ENCODE results near the gene RAD51AP2.
"Not testable (repeated sequence)": the region's sequence is repeated elsewhere in the genome, so short reads cannot be mapped to it uniquely, and the experiment has no call there.

Gene RAD51AP2

GRCh38 chr2:17518212-17519154 lies at the start of gene RAD51AP2:
Gene RAD51AP2, minus strand, starts transcription at chr2:17518440. Its CDS starts 25 bp downstream, at chr2:17518415.
- in situ Hi-C loops (cut with MboI; ENCODE audit: low pct_unique_long_range_greater_than_20kb, low sequenced_read_pairs), result no loop called here
- DNase-seq, result no peak

GRCh38 chr2:17565726-17566125 lies 47.5 kb upstream of the RAD51AP2 start:
- DNase-seq; in situ Hi-C loops (cut with MboI; ENCODE audit: low pct_unique_long_range_greater_than_20kb, low sequenced_read_pairs): not testable (repeated sequence)

GRCh38 chr2:17558878-17559277 lies 40.6 kb upstream of the RAD51AP2 start:
- in situ Hi-C loops (cut with MboI; ENCODE audit: low pct_unique_long_range_greater_than_20kb, low sequenced_read_pairs), result no loop called here
- DNase-seq, result no peak

GRCh38 chr2:17558053-17558452 lies 39.8 kb upstream of the RAD51AP2 start:
- in situ Hi-C loops (cut with MboI; ENCODE audit: low pct_unique_long_range_greater_than_20kb, low sequenced_read_pairs), result no loop called here

GRCh38 chr2:17557596-17557995 lies 39.4 kb upstream of the RAD51AP2 start:
- in situ Hi-C loops (cut with MboI; ENCODE audit: low pct_unique_long_range_greater_than_20kb, low sequenced_read_pairs), result no loop called here
- DNase-seq, result no peak

More at GRCh38 chr2:17558053-17558452, 39.8 kb upstream of the RAD51AP2 start:
- no peak for DNase-seq

GRCh38 chr2:17555150-17555549 lies 36.9 kb upstream of the RAD51AP2 start:
- no peak for DNase-seq
- in situ Hi-C loops (cut with MboI; ENCODE audit: low pct_unique_long_range_greater_than_20kb, low sequenced_read_pairs), result no loop called here

GRCh38 chr2:17550907-17551306 lies 32.7 kb upstream of the RAD51AP2 start:
- DNase-seq, result no peak
- in situ Hi-C loops (cut with MboI; ENCODE audit: low pct_unique_long_range_greater_than_20kb, low sequenced_read_pairs), result no loop called here

- no peak for DNase-seq
- in situ Hi-C loops (cut with MboI; ENCODE audit: low pct_unique_long_range_greater_than_20kb, low sequenced_read_pairs), result no loop called here
Measured at GRCh38 chr2:17547737-17548136, 29.5 kb upstream of the RAD51AP2 start.

- in situ Hi-C loops (cut with MboI; ENCODE audit: low pct_unique_long_range_greater_than_20kb, low sequenced_read_pairs), result no loop called here
- DNase-seq, result no peak
Measured at GRCh38 chr2:17547237-17547636, 29.0 kb upstream of the RAD51AP2 start.

- DNase-seq, result no peak
- in situ Hi-C loops (cut with MboI; ENCODE audit: low pct_unique_long_range_greater_than_20kb, low sequenced_read_pairs), result no loop called here
Measured at GRCh38 chr2:17545680-17546613, 27.7 kb upstream of the RAD51AP2 start.

DNA sequence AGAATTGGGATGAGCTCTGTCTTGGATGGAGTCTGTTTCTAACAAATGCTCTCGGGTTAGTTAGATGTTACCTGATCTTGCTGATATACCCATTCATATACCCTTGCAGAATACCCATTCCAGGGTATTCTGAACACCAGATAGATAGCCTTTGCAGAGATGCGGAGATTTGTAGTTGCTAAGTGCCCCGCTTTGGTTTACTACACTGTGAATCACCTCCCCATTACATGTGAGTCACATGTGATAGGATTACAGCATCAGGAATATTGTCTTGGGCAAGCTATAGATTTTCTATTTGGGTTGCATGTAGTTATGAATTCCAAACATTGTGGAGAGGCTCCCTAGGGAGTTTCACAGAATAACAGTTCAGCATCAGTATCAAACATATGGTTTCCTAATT lies 26.0 kb upstream of the RAD51AP2 start:
- no peak for DNase-seq
- in situ Hi-C loops (cut with MboI; ENCODE audit: low pct_unique_long_range_greater_than_20kb, low sequenced_read_pairs), result no loop called here

GRCh38 chr2:17543848-17544247 lies 25.6 kb upstream of the RAD51AP2 start:
- DNase-seq, result no peak
- in situ Hi-C loops (cut with MboI; ENCODE audit: low pct_unique_long_range_greater_than_20kb, low sequenced_read_pairs), result no loop called here

DNA sequence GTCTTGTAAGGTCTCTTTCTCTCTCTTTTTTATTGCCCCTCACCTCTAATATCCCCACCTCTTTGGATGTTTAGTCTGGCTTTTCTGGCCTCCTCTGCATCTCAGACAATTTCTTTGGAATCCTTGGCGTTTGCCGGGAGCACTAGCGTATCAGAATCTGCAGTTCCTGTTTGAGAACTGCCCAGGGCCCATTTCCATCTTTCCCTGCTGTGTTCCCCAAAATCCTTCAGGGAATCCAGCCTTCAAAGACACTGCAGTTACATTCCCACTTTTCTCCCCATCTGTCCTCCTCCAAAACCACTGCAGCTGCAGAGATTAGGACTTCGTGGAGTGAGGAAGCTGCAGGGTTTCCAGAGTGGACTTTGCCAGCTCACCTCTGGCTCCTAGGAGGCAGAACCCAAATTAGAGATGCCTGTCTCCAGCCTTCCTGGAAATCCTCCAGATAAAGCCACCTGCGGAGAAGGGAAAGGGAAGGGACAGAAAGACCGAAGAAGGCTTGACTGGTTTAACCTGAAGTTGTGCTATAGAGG lies 25.0 kb upstream of the RAD51AP2 start:
- no peak for DNase-seq
- in situ Hi-C loops (cut with MboI; ENCODE audit: low pct_unique_long_range_greater_than_20kb, low sequenced_read_pairs), result no loop called here

GRCh38 chr2:17542471-17542870 lies 24.2 kb upstream of the RAD51AP2 start:
- in situ Hi-C loops (cut with MboI; ENCODE audit: low pct_unique_long_range_greater_than_20kb, low sequenced_read_pairs), result no loop called here
- DNase-seq, result no peak

DNA sequence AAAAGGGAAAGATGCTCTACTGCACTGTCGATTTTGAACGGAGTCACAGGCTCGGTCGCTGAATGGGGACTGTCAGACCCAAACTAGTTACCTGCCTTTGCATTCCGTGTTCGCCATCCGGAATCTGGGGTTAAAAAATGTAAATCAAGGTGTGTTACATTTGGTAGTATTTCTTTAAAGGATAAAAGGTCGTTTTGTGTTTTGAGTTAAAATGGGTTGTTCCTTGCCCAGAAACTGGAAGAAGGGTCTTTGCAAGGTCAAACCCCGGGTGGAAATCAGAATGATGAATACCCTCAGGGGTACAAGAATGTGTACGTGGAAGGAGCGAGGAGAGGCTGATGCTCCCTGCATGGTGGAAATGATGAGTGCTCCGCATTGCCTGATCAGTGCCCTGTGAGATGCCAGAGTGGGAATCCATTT lies 23.3 kb upstream of the RAD51AP2 start:
- no peak for DNase-seq
- in situ Hi-C loops (cut with MboI; ENCODE audit: low pct_unique_long_range_greater_than_20kb, low sequenced_read_pairs), result no loop called here

GRCh38 chr2:17540813-17541530 lies 22.7 kb upstream of the RAD51AP2 start:
- no peak for DNase-seq
- in situ Hi-C loops (cut with MboI; ENCODE audit: low pct_unique_long_range_greater_than_20kb, low sequenced_read_pairs), result no loop called here

GRCh38 chr2:17540093-17540812 lies 22.0 kb upstream of the RAD51AP2 start, which contains the start of gene VSNL1:
Gene VSNL1, plus strand, starts transcription at chr2:17540696. Its CDS starts 51,379 bp downstream, at chr2:17592075.
- DNase-seq, result no peak
- in situ Hi-C loops (cut with MboI; ENCODE audit: low pct_unique_long_range_greater_than_20kb, low sequenced_read_pairs), result no loop called here

GRCh38 chr2:17539611-17540092 lies 21.4 kb upstream of the RAD51AP2 start:
- DNase-seq, result no peak
- in situ Hi-C loops (cut with MboI; ENCODE audit: low pct_unique_long_range_greater_than_20kb, low sequenced_read_pairs), result no loop called here
